K562 (cell line): ENCODE measurements around the gene SNRPA. TPM values are rescaled to one million over a fixed set of nuclear protein-coding genes. Genes with fewer than 3 reads are reported as not detected.

Experiments
- C11orf30 ChIP-seq: fragments of 450-650 bp; IDR thresholded peaks from 2 replicates; pipeline ENCODE4 v1.6.1; 2016; ENCODE audit warnings: low read depth, mild to moderate bottlenecking
- CCNT2 ChIP-seq: IDR thresholded peaks from 2 replicates; pipeline ENCODE4 v1.6.1; 2011; ENCODE audit warnings: borderline replicate concordance, low read depth, mild to moderate bottlenecking, moderate library complexity, mixed read lengths, low read length; ENCODE audit not compliant: insufficient read length; ENCODE audit errors: extremely low read depth
- CXXC5 ChIP-seq: fragments of 250-450 bp; sonication (Bioruptor Pico); IDR thresholded peaks from 2 replicates; pipeline ENCODE4 v1.8.0; 2022; ENCODE audit warnings: inconsistent platforms, mild to moderate bottlenecking, moderate library complexity
- HDAC1 ChIP-seq, 2 experiments: fragments of 450-650 bp; IDR thresholded peaks; 2 replicates each; pipeline ENCODE4 v1.6.1; 2016 to 2017; ENCODE audit warnings: inconsistent platforms in 1 of 2, mild to moderate bottlenecking in 1 of 2, moderate library complexity in 1 of 2
- KHSRP ChIP-seq: fragments of 450-650 bp; IDR thresholded peaks from 2 replicates; pipeline ENCODE4 v1.6.1; 2017
- MBD2 ChIP-seq: sonication (generic); IDR thresholded peaks from 2 replicates; pipeline ENCODE4 v1.6.1; 2016; ENCODE audit warnings: low read depth, borderline replicate concordance
- NFRKB ChIP-seq: fragments of 450-650 bp; IDR thresholded peaks from 2 replicates; pipeline ENCODE4 v1.6.1; 2016; ENCODE audit warnings: low read depth
- RB1 ChIP-seq: fragments of 450-650 bp; IDR thresholded peaks from 2 replicates; pipeline ENCODE4 v1.6.1; 2017; ENCODE audit warnings: low read depth, mild to moderate bottlenecking
- SMAD1 ChIP-seq: fragments of 150-350 bp; IDR thresholded peaks from 2 replicates; pipeline ENCODE4 v1.6.1; 2014; ENCODE audit warnings: low read length, low read depth; ENCODE audit not compliant: partially characterized antibody
- THAP12 ChIP-seq: fragments of 250-450 bp; sonication (Bioruptor Pico); IDR thresholded peaks from 2 replicates; pipeline ENCODE4 v1.9.0; 2021; ENCODE audit warnings: mild to moderate bottlenecking, inconsistent platforms
- ZFP30 ChIP-seq: fragments of 250-450 bp; sonication (Bioruptor Pico); IDR thresholded peaks from 2 replicates; pipeline ENCODE4 v1.8.0; 2022; ENCODE audit warnings: moderate library complexity, mild to moderate bottlenecking, inconsistent platforms, borderline replicate concordance
- polyA plus RNA-seq, 8 experiments: library from polyadenylated mRNA; depleted of rRNA in 4 of 8; stranded (reverse) in 5 of 8; unstranded in 3 of 8; fragments of >200 nt; fragmentation: Nextera tagmentation in 2 of 8; fragmentation: Illumina TruSeq in 1 of 8; extraction: Ambion mirVana in 2 of 8; extraction: Trizol in 1 of 8; gene quantifications; 2 replicates each; pipeline versions ENCODE4 v1.2.1 to v1.2.3, GENCODE V29; 2011 to 2014; ENCODE audit warnings: inconsistent platforms in 1 of 8, missing spikeins in 1 of 8
- total RNA-seq, 7 experiments: library from RNA; depleted of rRNA in 6 of 7; stranded (reverse); fragments of >200 nt in 6 of 7; fragmentation: Illumina TruSeq in 2 of 7; extraction: Trizol in 2 of 7; gene quantifications; 2 replicates each; pipeline versions ENCODE4 v1.2.1 to v1.2.3, GENCODE V29; 2011 to 2021; ENCODE audit warnings: low replicate concordance in 1 of 7
- TF ChIP-seq, protein P1 (sequence below): fragments of 250-450 bp; sonication (Bioruptor Pico); IDR thresholded peaks from 2 replicates; pipeline ENCODE4 v1.4.0; 2020; ENCODE audit warnings: mild to moderate bottlenecking
- TF ChIP-seq, protein P2 (sequence below), 2 experiments: IDR thresholded peaks; 2 replicates each; pipeline ENCODE4 v1.6.1; 2012; ENCODE audit warnings: improper control_type of control experiment in 2 of 2, low read depth in 2 of 2, low read length in 2 of 2, borderline replicate concordance in 1 of 2
- TF ChIP-seq, protein P3 (sequence below): fragments of 450-650 bp; IDR thresholded peaks from 2 replicates; pipeline ENCODE4 v1.6.1; 2016; ENCODE audit warnings: antibody characterized with exemption
- TF ChIP-seq, protein P4 (sequence below): IDR thresholded peaks from 2 replicates; pipeline ENCODE4 v1.6.1; 2011; ENCODE audit warnings: borderline replicate concordance, low read depth, mild to moderate bottlenecking, moderate library complexity, low read length; ENCODE audit not compliant: insufficient read depth, poor library complexity, severe bottlenecking

The SNRPA gene
- total and polyA plus RNA-seq, 9 of the 15 experiments (the other 6 are each of a cell fraction or from before 2014, with no cell fraction given) = 16.3 to 311 (median 193) TPM

- TF ChIP-seq, protein P1, sequence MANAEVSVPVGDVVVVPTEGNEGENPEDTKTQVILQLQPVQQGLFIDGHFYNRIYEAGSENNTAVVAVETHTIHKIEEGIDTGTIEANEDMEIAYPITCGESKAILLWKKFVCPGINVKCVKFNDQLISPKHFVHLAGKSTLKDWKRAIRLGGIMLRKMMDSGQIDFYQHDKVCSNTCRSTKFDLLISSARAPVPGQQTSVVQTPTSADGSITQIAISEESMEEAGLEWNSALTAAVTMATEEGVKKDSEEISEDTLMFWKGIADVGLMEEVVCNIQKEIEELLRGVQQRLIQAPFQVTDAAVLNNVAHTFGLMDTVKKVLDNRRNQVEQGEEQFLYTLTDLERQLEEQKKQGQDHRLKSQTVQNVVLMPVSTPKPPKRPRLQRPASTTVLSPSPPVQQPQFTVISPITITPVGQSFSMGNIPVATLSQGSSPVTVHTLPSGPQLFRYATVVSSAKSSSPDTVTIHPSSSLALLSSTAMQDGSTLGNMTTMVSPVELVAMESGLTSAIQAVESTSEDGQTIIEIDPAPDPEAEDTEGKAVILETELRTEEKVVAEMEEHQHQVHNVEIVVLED (CRISPR knock-in tag) = 0 out of 2 replicates have a peak, but pooled peaks have one; percentile 36
- TF ChIP-seq, protein P2, sequence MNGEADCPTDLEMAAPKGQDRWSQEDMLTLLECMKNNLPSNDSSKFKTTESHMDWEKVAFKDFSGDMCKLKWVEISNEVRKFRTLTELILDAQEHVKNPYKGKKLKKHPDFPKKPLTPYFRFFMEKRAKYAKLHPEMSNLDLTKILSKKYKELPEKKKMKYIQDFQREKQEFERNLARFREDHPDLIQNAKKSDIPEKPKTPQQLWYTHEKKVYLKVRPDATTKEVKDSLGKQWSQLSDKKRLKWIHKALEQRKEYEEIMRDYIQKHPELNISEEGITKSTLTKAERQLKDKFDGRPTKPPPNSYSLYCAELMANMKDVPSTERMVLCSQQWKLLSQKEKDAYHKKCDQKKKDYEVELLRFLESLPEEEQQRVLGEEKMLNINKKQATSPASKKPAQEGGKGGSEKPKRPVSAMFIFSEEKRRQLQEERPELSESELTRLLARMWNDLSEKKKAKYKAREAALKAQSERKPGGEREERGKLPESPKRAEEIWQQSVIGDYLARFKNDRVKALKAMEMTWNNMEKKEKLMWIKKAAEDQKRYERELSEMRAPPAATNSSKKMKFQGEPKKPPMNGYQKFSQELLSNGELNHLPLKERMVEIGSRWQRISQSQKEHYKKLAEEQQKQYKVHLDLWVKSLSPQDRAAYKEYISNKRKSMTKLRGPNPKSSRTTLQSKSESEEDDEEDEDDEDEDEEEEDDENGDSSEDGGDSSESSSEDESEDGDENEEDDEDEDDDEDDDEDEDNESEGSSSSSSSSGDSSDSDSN (IDR thresholded peaks at IDR 0.05; ENCODE audit: borderline replicate concordance in 1 of 2, low read depth in 2 of 2, low read length in 2 of 2) = 0 out of 4 replicates have a peak, but pooled peaks of 1 of the 2 experiments have one; percentile 70
- TF ChIP-seq KHSRP (no peak), CXXC5 (CRISPR knock-in tag) (peak; percentile 91), CCNT2 (peak; percentile 75), SMAD1 (no peak), RB1 (peak; percentile 86), MBD2 (peak; percentile 99), ZFP30 (CRISPR knock-in tag) (no peak), THAP12 (0 out of 2 replicates have a peak, but pooled peaks have one; percentile 34), NFRKB (no peak), C11orf30 (peak; percentile 65), HDAC1 (IDR thresholded peaks at IDR 0.05) (peak in 1 of 2 experiments; percentile 92; a peak in 2 of 4 replicates)
- TF ChIP-seq, protein P3, sequence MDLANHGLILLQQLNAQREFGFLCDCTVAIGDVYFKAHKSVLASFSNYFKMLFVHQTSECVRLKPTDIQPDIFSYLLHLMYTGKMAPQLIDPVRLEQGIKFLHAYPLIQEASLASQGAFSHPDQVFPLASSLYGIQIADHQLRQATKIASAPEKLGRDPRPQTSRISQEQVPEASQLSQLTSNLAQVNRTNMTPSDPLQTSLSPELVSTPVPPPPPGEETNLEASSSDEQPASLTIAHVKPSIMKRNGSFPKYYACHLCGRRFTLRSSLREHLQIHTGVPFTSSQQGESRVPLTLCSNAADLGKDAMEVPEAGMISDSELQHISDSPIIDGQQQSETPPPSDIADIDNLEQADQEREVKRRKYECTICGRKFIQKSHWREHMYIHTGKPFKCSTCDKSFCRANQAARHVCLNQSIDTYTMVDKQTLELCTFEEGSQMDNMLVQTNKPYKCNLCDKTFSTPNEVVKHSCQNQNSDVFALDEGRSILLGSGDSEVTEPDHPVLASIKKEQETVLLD = no peak
- TF ChIP-seq, protein P4, sequence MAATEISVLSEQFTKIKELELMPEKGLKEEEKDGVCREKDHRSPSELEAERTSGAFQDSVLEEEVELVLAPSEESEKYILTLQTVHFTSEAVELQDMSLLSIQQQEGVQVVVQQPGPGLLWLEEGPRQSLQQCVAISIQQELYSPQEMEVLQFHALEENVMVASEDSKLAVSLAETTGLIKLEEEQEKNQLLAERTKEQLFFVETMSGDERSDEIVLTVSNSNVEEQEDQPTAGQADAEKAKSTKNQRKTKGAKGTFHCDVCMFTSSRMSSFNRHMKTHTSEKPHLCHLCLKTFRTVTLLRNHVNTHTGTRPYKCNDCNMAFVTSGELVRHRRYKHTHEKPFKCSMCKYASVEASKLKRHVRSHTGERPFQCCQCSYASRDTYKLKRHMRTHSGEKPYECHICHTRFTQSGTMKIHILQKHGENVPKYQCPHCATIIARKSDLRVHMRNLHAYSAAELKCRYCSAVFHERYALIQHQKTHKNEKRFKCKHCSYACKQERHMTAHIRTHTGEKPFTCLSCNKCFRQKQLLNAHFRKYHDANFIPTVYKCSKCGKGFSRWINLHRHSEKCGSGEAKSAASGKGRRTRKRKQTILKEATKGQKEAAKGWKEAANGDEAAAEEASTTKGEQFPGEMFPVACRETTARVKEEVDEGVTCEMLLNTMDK = peak; percentile 6
Observed at GRCh38 chr19:40777937-40778705, 27.1 kb downstream of the SNRPA start, which contains the start of gene RAB4B (continued).
